Left renal cortex interstitium (tissue), 4 donors: ENCODE data around the gene LDLRAD4. TPM values are rescaled to one million over a fixed set of nuclear protein-coding genes. Genes with fewer than 3 reads are reported as not detected.

Experiments used
- DNase-seq, 4 donors: peaks; one replicate each; pipeline ENCODE4 v3.0.0-alpha.2; 2013; ENCODE audit warnings: low read depth in 4 of 4, low spot score in 2 of 4, missing footprints in 1 of 4
- polyA plus RNA-seq, 4 donors: library from polyadenylated mRNA; unstranded; fragments of 120-200 nt; gene quantifications; one replicate each; pipeline ENCODE4 v1.2.1, GENCODE V29; 2013; ENCODE audit not compliant: insufficient read length in 4 of 4

The LDLRAD4 gene
- polyA plus RNA-seq, 4 donors: 10.3 to 12.7 (median 12.3) TPM

DNA sequence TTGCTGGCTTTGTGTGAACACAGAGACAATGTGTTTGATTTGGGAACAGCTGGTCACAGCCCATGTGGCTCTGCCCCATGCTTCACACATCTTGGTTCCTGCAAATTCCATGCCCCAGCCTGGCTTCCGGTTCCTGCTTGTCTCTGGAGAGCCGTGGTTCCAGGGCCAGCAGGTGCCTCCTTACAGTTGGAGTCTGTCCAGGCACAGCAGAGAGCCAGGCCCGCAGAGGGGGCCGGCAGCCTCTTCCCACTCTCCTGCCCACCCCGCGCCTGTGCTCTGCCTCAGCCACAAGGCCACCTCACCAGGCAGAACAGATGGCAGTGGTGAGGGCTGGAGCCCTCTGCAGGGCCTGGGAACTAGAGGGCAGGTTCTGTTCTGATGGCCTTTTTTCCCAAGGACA is 81.5 kb downstream of the LDLRAD4 start:
- DNase-seq: no peak

DNA sequence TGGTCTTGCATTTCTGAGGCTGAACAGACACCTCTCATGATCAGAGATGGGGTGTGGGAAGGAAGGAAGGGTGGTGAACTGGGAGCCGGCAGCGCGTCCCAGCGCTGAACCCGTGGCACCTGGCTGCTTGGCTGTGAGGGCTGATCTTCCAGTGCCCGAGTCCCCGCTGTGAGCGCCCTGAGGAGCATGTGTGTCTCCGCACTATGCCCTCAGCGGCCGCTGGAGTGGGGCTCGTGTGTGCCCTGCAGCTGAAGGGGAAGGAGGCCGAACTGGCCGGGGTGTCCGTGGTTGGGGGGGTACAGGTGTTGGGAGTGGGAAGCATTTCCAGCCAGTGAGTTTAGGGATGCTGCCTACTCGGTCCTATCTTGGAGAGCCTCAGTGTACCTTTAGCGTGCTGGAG is 82.2 kb downstream of the LDLRAD4 start:
- DNase-seq: no peak

DNA sequence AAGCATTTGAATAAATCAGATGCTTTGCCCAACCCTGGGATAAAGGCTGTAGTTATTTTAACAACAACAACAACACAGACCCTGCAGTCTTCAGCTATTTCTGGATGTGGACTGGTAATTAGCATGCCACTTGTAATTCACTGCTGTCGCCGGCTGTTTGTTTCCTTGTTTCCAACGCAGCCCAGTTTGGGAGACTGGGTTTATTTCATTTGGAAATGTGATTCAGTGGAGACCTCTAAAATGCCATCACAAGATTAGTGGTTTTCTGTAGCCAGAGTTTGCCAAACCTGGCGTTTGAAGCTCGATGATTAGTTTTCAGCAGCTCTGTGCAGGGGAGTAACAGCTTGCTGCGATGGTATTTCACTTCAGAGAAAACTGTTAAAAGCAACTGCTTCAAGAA is 83.5 kb downstream of the LDLRAD4 start:
- DNase-seq: peak; percentile 38 to 56 (median 47)

DNA sequence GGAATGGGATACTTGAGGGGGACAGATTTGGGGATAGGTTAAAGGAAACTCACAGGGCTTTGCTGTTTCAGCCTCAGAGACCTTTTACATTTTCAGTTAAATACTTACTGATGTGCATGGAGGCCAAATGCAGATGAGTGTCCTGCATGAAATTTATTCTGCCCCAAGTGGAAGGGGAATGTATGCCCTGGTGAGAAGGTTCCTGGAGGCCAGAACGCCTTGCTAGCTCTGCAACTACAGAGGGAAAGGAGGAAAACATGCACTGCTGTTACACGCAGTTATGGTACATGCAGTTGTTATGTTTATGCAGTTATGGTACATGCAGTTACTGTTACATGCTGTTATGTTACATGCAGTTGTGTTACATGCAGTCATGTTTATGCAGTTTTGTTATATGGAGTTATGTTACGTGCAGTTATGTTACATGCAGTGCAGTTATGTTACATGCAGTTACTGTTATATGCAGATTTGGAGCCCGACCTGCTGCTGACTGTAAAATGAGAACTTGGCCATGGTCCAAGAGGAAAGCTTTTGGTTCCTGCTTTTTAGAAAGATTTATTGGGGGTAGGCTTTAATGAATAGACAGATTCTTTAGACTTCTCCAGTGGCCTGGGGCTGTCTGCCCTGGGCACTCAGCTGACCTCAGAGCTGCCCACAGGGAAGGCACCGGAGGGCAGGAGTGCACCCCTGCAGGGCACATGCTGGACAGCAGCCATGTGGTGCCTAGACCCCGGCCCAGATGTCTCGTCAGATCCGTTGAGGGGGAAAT is 84.1 kb downstream of the LDLRAD4 start:
- peak; percentile 63 to 80 (median 70) for DNase-seq

DNA sequence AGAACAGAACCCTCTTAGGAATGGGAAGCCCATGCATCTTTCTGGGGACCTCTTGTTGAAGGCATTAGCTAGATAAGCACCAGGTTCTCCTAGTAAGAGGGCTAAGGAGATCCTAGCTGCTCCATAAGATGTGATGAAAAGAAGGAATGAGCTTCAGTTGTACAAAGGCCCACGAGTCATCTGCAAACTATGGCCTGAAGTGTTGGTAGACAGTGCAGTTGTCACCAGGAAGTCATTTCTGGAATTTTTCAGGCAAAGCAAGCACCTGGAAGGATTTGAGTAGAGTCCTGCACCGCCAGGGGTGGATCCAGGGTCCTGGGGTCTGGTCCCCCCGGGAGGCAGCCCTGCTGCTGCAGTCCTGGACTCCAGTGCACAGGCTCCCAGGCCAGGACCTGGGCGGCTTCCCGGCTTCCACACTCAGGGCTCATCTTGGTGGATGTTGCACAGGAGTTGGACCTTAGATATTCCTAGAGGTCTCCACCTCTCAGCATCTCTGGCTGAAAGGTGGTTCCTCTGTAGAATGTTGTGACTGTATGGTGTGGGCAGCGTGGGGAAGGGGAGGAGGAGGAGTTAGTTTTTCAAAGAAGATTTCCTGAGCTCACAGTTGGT is 85.3 kb downstream of the LDLRAD4 start:
- DNase-seq: no peak

DNA sequence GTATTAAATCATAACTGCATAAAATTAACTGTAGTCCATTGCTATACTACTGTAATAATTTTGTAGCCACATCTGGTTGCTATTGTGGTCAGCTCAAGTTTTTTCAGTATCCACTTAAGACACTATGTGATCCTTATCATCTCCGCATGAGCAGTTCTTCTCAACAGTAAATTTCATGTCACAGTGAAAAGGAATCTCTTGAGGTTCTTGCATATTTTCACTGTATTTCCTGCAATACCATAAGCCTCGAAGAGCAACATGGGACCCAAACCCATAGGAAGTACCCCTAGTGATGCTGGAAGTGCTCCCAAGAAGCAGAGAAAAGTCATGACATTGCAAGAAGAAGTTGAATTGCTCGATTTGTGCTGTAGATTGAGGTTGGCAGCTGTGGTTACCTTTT is 86.7 kb downstream of the LDLRAD4 start:
- no peak for DNase-seq

DNA sequence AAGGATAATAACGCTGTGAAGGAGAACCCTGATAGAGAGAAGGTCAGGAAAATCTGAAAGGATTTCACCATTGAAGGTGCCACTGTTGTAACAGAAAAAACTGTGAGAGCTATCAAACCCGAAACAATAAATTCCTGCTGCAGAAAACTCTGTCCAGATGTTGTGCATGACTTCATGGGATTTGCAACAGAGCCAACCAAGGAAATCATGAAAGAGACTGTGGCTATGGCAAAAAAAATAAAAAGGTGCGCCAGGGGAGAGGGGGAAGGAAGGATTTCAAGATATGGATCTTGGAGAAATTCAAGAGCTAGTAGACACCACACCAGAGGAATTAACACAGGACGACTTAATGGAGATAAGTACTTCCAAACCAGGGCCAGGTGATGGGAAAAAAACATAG is 88.0 kb downstream of the LDLRAD4 start:
- no peak for DNase-seq

DNA sequence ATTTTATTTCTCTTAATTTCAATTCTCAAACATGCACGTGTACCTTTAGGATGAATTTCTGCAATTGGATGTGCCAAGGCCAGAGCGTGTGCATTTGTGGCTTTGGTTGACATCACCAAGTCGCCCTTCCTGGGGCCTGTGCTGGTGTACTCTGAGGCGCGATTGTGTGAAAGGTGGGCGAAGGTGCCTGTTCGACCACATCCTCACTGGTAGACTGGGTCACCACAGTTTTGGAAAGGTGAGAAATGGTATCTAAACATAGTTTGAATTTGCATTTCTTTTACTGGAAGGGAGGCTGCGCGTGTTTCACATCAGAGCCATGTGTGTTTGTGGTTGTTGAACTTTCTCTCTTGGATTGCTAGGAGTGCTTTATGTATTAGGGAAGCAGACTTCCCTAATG is 89.8 kb downstream of the LDLRAD4 start:
- DNase-seq: no peak

DNA sequence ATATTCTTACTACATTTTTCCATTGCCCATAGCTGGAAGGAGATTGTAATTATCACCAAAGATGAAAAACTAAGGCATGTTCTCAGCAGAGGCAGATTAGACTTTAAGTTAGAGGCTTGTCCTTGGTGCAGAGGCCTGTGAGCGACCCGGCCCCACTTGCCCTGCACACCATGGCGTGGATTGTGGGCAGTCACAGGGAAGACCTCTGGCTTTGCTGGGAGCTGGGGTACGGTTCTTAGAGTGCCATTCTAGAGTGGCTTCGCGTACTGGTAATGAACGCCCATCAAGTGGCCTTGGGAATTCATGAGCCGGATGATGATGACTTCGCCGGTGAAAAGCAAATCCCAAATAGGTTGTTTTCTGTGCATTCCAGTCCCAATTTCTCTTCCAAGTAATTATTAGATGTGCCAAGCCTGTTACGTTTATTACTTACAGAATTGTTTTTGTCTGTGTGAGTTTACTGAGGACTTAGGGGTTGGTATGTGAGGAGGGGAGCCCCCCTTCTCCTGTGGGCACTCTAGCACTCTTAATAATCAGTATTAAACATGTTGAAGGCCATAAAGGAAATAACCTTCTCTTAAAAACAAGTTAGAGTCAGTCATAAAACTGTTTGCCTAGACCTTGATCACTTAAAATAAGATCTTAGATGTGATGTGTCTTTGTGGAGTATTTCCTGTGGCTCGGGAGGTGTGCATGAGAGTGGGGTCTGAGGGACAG is 90.6 kb downstream of the LDLRAD4 start:
- no peak for DNase-seq

DNA sequence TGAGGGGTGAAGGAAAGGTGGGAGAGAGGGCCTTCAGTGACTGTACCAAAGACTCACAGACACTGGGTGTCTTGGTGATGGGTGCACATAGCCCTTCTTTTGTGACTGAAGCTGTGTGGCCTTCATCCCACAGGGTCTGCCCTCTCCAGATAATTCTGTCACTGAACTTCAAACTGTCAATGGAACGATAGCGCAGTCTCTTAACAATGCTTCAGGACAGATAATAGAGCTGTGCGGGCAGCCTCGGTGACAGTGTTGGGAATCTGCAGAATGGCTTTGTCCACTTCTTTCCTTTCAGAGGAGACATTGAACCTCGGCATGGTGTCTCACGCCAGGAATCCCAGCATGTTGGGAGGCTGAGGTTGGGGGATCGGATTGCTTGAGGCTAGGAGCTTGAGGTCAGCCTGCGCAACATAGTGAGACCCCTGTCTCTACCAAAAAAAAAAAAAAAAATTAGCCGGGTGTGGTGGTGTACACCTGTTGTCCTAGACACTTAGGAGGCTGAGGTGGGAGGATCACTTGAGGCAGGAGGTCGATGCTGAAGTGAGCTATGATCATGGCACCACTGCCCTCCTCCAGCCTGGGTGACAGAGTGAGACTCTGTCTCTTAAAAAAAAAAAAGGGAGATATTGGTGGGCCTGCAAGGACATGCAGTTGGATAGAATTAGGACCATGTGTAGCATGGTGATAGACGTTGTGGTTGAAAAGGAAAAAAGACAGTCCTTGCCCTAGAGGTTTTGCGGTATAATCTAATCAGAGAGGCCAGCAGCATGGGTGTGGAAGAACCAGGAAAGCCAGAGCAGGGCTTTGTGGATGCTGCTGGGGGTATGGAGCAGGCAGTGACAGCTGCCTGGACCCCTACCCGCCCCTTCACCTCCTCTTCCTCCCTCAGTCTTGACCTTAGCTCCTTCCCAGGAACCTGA is 91.4 kb downstream of the LDLRAD4 start:
- no peak for DNase-seq

DNA sequence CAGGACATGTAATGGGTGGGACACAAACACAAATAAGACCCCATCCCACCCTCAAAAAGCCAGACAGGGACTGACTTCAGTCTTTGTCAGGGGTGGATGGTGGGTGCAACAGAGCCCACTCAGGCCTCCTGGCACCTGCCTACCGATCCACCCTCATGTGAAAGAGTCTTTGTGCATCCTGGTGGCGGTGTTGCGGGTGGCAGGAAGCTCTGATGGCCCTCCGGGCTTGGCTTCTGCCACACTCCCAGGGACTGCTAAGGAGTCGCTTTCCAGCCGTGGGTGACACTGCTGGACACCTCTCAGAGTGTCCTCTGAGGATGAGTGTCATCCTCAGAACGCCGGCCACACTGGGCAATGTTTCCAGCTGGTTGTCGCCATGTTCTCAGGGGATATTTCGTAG is 92.6 kb downstream of the LDLRAD4 start:
- no peak for DNase-seq

DNA sequence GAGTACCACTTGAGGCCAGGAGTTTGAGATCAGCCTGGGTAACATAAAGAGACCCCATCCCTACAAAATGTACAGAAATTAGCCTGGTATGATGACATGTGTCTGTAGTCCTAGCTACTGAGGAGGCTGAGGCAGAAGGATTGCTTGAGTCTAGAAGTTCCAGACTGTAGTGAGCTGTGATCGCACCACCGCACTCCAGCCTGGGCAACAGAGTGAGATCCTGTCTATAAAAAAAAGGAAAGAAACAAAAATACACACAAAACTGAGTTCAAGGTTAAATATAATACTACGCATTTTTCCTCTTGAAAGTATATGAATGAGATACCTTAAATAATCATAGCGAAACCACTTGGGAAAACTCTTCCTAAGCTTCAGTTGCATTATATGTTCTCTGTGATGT is 94.0 kb downstream of the LDLRAD4 start:
- DNase-seq: no peak

DNA sequence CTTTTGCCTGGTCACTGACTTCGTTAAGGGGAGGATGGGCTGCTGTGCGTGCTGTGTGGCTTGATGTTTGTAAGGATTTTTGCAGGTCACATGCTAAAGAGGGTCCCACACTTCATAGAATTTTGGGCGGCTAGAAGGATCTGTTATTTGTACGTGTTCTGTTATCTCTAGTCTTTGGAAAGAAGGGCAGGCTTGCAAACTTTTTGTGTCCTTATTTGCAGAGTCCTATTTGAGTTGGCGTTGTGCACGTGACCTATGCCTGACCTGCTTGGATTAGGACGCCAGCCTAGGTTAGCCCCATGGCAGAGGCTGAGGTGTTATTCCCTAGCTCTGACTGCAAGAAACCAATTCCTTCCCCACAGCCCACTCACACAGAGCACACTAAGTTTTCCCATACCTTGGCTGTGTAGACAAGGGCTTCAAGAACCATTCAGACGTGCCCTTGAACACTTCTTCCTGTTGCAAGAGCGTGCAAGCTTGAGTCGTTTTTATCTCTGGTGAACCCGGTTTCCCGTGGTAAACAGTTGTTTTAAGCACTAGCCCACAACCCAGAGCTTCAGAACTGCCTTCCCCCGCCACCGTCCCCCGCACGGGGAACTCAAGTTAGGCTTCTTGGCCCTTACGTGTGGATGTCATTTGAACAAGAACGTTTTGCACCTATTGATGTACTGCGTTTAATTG is 94.6 kb downstream of the LDLRAD4 start:
- no peak for DNase-seq

DNA sequence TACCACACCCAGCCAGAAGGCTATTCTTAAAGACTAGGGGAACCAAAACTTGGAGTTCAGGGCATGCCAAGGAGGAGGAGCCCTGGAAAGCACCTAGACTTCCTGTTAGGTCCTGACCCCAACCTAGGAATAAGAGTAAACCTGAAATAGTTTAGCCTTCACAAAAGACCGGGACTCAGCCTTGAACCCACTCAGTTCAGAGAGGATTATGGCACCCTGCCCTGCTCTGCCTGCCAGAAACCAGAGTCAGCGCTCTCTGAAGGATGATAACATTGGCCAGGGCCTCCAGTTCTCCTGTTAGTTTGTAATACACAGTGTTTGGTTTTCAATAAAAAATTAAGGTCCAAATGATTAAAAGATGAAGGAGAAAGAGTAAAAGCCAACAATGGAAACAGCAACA is 96.4 kb downstream of the LDLRAD4 start:
- no peak for DNase-seq

DNA sequence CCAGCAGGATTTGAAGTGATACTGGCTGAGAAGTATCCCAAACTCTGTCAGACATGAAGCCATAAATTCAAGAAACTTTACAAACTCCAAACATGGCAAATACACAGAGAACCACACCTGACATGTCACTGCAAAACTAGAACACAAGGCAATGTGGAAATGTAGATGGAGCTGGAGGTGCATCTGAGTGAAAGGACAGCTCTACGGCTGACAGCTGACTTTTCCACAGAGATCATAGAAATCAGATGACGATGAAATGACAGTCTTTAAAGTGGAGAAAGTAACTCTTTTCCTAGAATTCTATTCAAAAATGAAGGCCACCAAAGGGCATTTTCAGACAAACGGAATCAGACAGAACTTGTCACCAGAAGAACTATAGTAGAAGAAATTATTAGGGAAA is 97.5 kb downstream of the LDLRAD4 start:
- DNase-seq: no peak

DNA sequence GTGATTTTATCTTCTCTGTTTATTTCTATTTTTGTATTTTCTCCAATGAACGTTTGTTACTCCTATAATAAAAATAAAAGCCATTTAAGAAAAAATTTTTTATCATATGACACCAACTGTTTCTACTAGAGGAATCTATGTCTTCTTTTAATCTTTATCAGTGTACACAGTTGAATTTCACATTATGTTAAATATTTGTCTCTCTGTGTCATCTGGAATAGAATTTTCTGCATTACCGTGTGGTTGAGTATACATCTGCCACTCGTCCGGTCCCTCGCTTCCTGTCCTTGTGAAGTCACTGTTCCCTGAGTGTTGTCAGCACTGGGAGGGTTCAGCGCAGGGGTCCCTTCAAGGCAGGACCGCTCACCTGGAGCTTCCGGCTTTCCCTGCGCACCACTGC is 99.2 kb downstream of the LDLRAD4 start:
- no peak for DNase-seq

DNA sequence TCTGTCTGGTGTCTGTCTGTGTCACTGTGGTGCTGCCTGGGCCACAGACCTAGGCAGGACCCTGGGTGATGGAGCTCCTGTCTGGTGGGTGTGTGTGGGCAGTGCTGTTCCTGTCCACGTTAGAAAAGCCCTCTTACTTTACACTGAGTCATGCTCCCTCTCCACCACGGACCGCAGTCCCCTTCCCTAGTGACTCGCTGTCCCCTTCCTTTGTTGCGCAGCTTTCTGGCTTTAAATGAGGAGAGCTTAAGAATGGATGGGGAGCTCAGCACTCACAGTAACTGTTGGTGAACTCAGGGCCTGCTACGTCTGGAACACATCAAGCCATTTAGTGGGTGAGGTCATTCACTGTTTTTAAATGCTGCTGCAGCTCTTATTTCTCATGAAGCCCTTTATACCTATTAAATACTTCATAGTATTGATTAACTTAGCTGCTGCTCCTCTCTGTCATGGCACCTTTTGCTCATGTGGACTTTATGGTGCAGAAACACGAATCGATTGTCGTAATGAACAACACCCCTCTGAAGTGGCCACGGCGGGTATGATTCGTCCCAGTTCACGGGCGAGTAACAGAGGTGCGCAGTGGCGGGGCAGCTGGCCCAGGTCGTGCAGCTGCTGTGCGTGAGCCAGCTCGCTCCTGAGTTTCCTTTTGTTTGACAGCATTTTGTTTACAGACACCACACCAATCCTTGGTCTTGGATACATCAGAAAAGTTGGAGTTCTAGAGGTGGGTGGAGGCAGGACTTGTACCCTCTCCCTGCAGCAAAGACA is 100.4 kb downstream of the LDLRAD4 start:
- no peak for DNase-seq

DNA sequence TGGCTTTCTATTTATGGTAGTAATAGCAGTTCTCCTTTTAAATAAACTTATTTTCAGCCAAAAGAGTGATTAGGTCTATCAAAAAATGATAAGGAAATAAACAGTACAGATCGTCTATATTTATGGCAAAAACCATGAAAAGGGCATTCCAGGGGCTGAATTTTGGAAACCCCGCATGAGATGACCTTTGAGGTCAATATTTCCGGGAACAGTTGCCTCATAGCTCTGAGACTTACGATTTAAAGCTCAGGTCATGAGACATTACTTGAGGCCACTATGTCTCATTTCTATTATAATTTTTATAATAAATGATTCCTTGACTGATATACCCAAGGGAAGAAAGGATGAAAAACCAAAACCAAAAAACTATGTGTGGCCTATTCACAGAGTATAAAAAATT is 101.1 kb downstream of the LDLRAD4 start:
- DNase-seq: no peak

DNA sequence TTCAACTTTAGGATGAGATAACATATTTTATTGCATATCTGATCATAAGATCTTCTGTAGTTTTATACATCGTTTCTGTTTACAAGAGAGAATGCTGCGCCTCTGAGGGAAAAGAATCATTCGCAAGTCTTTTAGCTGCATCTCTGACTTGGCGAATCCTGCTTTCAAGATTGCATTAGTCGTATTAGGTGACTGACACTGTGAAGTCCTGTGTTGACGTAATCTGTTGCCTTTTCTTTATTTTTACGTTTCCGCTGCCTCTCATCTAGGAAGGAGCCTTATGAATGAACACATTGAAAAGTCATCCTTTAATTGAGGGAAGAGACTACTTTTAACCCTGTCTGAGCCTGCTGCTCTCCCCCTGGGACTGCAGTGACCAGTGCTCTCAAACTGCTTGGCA is 101.5 kb downstream of the LDLRAD4 start:
- DNase-seq: no peak
